ENCODE measurements around the gene TRNAU1AP.
"Not testable (repeated sequence)": the region's sequence is repeated elsewhere in the genome, so short reads cannot be mapped to it uniquely, and the experiment has no call there.

Gene TRNAU1AP

GRCh38 chr1:28566931-28567330 is 14.0 kb downstream of the TRNAU1AP start:
- DNase-seq = no peak
- intact Hi-C loops (cut with DNase I) = no loop called here

- DNase-seq = no peak
- intact Hi-C loops (cut with DNase I) = no loop called here
Observed at GRCh38 chr1:28571911-28572310, 19.0 kb downstream of the TRNAU1AP start.

- peak in 1 of 10 donors; percentile 6 for DNase-seq
- intact Hi-C loops (cut with DNase I) = not testable (repeated sequence)
Observed at GRCh38 chr1:28572891-28573290, 20.0 kb downstream of the TRNAU1AP start.

- DNase-seq = no peak
- intact Hi-C loops (cut with DNase I) = no loop called here
Observed at GRCh38 chr1:28573564-28573963, 20.7 kb downstream of the TRNAU1AP start.

GRCh38 chr1:28577052-28577678 is 24.3 kb downstream of the TRNAU1AP start:
- DNase-seq = no peak
- intact Hi-C loops (cut with DNase I) = no loop called here

- no peak for DNase-seq
- intact Hi-C loops (cut with DNase I) = no loop called here
Observed at GRCh38 chr1:28577738-28578536, 25.1 kb downstream of the TRNAU1AP start.

- intact Hi-C loops (cut with DNase I) = no loop called here
- peak in 2 of 10 donors; percentile 14 to 24 for DNase-seq
Observed at GRCh38 chr1:28578696-28579218, 25.9 kb downstream of the TRNAU1AP start.

GRCh38 chr1:28579401-28579800 is 26.5 kb downstream of the TRNAU1AP start:
- intact Hi-C loops (cut with DNase I) = no loop called here
- DNase-seq = no peak

GRCh38 chr1:28580722-28581530 is 28.0 kb downstream of the TRNAU1AP start:
- intact Hi-C loops (cut with DNase I) = loop anchor here (1.0 to 10.0 kb wide), 2 partner anchors 28 to 326 kb away; partner anchors contain the start of genes SESN2 and TRNAU1AP
- peak in 5 of 10 donors; percentile 12 to 81 (median 36) for DNase-seq

- DNase-seq = peak; percentile 92 to 99 (median 96)
- intact Hi-C loops (cut with DNase I) = loop anchor here (10.0 kb wide), 1 partner anchor 327 kb away; the partner anchor contains the start of gene SESN2
Observed at GRCh38 chr1:28581531-28582247, 28.8 kb downstream of the TRNAU1AP start.

- intact Hi-C loops (cut with DNase I) = loop anchor here (10.0 kb wide), 1 partner anchor 327 kb away; the partner anchor contains the start of gene SESN2
- no peak for DNase-seq
Observed at GRCh38 chr1:28582248-28582615, 29.3 kb downstream of the TRNAU1AP start.

GRCh38 chr1:28586585-28587391 is 33.9 kb downstream of the TRNAU1AP start:
- peak in 1 of 10 donors; percentile 14 for DNase-seq
- intact Hi-C loops (cut with DNase I) = loop anchor here (10.0 kb wide), 1 partner anchor 332 kb away; the partner anchor contains the start of gene SESN2

- peak in 2 of 10 donors; percentile 24 to 44 for DNase-seq
Observed at GRCh38 chr1:28591708-28592320, 38.9 kb downstream of the TRNAU1AP start, which contains the start of gene RAB42. RAB42 (plus strand) TSS chr1:28592265; CDS start chr1:28592512, 247 bp downstream.

GRCh38 chr1:28592321-28593071 is 39.6 kb downstream of the TRNAU1AP start:
- intact Hi-C loops (cut with DNase I) = no loop called here
- DNase-seq = peak in 2 of 10 donors; percentile 48 to 78

More at GRCh38 chr1:28591708-28592320, 38.9 kb downstream of the TRNAU1AP start, which contains the start of gene RAB42:
- intact Hi-C loops (cut with DNase I) = no loop called here

GRCh38 chr1:28593988-28594356 is 41.1 kb downstream of the TRNAU1AP start:
- peak in 1 of 10 donors; percentile 31 for DNase-seq
- intact Hi-C loops (cut with DNase I) = not testable (repeated sequence)

- intact Hi-C loops (cut with DNase I) = not testable (repeated sequence)
- peak in 6 of 10 donors; percentile 37 to 83 (median 60) for DNase-seq
Observed at GRCh38 chr1:28594686-28595411, 42.0 kb downstream of the TRNAU1AP start.

All from posterior cingulate gyrus (tissue), 11 donors.